ENCODE results near the gene ZC3HAV1.
"Not testable (repeated sequence)": the region's sequence is repeated elsewhere in the genome, so short reads cannot be mapped to it uniquely, and the experiment has no call there.

The ZC3HAV1 gene

GRCh38 chr7:139089118-139089517, 20.4 kb downstream of the ZC3HAV1 start:
- Mint-ChIP-seq H3K36me3 (peaks cover 88% of the 10 kb centered on the region), H3K9me3 (peaks cover 14% of the 10 kb centered on the region), H3K4me1 (peaks cover 92% of the 10 kb centered on the region), H3K4me3 (no peak overlapping the region), H3K27ac (peak overlapping the region; percentile 68), H3K27me3 (no peaks in the 10 kb centered on the region)
- CTCF ChIA-PET = no interaction called here
- no peak for DNase-seq

GRCh38 chr7:139088268-139088667, 21.3 kb downstream of the ZC3HAV1 start:
- CTCF ChIA-PET = interaction anchor here (1.7 kb wide), 1 partner anchor 13 kb away, joined by 6 read pairs; no protein-coding TSS in a partner anchor
- peak overlapping the region; percentile 44 for H3K27ac Mint-ChIP-seq
- no peak for DNase-seq
- peaks cover 88% of the 10 kb centered on the region for H3K36me3 Mint-ChIP-seq
- H3K4me3 Mint-ChIP-seq = no peak overlapping the region
- peaks cover 14% of the 10 kb centered on the region for H3K9me3 Mint-ChIP-seq
- peaks cover 91% of the 10 kb centered on the region for H3K4me1 Mint-ChIP-seq
- H3K27me3 Mint-ChIP-seq = no peaks in the 10 kb centered on the region

DNA sequence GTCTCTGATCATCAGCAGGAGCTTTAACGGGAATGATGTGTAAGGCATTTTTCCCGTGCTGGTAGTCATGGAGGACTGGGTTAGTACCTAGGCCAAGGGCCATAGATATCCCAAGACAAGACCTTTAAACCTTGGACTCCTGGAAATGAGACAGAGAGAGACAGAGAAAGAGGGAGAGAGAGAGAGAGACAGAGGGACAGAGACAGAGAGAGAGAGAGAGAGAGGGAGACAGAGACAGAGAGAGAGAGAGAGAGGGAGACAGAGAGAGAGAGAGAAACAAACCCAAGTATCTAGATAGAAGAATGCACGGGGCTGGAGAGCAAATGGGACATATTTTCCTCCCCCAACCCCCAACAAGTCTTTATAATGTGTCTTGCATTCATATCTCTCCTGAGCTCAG, 22.3 kb downstream of the ZC3HAV1 start:
- H3K27ac Mint-ChIP-seq = peak overlapping the region; percentile 74
- no peak overlapping the region for H3K4me3 Mint-ChIP-seq
- H3K27me3 Mint-ChIP-seq = no peaks in the 10 kb centered on the region
- H3K4me1 Mint-ChIP-seq = peaks cover 89% of the 10 kb centered on the region
- no peak for DNase-seq
- CTCF ChIA-PET = interaction anchor here (1.7 kb wide), 1 partner anchor 12 kb away, joined by 6 read pairs; no protein-coding TSS in a partner anchor
- H3K9me3 Mint-ChIP-seq = peaks cover 14% of the 10 kb centered on the region
- peaks cover 88% of the 10 kb centered on the region for H3K36me3 Mint-ChIP-seq

DNA sequence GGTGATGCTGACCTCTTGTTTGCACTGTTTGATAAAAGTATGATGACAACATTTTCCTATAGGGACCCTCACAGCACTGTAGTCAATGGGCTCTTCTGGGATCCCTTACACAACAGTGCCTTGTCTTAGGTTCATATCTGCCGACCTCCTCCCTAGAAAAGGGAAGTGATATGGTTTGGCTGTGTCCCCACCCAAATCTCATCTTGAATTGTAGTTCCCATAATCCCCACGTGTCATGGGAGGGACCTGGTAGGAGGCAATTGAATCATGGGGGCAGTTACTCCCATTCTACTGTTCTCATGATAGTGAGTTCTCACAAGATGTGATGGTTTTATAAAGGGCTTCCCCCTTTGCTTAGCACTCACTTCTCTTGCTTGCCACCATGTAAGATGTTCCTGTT, 23.1 kb downstream of the ZC3HAV1 start:
- peaks cover 83% of the 10 kb centered on the region for H3K36me3 Mint-ChIP-seq
- H3K4me3 Mint-ChIP-seq = no peak overlapping the region
- peak overlapping the region; percentile 69 for H3K27ac Mint-ChIP-seq
- CTCF ChIA-PET = interaction anchor here (3.1 kb wide), 1 partner anchor 11 kb away, joined by 14 read pairs; no protein-coding TSS in a partner anchor
- DNase-seq = no peak
- H3K9me3 Mint-ChIP-seq = peaks cover 14% of the 10 kb centered on the region
- peaks cover 89% of the 10 kb centered on the region for H3K4me1 Mint-ChIP-seq
- H3K27me3 Mint-ChIP-seq = no peaks in the 10 kb centered on the region

- Mint-ChIP-seq H3K9me3 (peaks cover 14% of the 10 kb centered on the region), H3K36me3 (peaks cover 91% of the 10 kb centered on the region), H3K4me1 (peaks cover 94% of the 10 kb centered on the region), H3K4me3 (no peak overlapping the region), H3K27ac (peak overlapping the region; percentile 87), H3K27me3 (no peaks in the 10 kb centered on the region)
- DNase-seq = no peak
- CTCF ChIA-PET = interaction anchor here (0.8 to 3.1 kb wide), 3 partner anchors 9 to 181 kb away, joined by 3 to 14 read pairs (median 4); no protein-coding TSS in a partner anchor
Observed at GRCh38 chr7:139084709-139085108, 24.8 kb downstream of the ZC3HAV1 start.

GRCh38 chr7:139081584-139081983, 27.9 kb downstream of the ZC3HAV1 start:
- Mint-ChIP-seq H3K9me3 (peaks cover 2% of the 10 kb centered on the region), H3K27me3 (no peaks in the 10 kb centered on the region), H3K4me3 (peak overlapping the region; percentile 55), H3K4me1 (peaks cover 95% of the 10 kb centered on the region), H3K27ac (peak overlapping the region; percentile 73), H3K36me3 (peaks cover 90% of the 10 kb centered on the region)
- DNase-seq = no peak
- CTCF ChIA-PET = interaction anchor here (1.5 to 1.8 kb wide), 2 partner anchors 10 to 51 kb away, joined by 3 to 4 read pairs; no protein-coding TSS in a partner anchor

DNA sequence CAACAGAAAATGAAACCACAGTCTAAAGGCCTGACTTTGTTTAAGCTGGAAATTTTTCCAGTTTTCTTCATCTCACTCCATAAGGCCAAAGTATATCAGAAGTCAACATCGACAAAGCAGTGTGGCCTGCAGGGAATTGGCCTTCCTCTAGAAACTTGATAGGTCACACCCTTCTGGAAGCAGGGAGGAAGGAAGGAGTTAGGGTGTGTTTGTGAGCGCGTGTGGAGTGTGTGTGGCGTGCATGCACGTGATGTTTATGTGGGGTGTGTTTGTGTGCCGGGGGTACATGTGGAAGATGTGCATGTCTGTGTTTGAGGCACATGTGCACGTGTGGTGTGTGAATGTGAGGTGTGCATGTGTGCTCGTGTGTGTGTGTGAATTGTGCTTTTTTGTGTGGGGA, 28.6 kb downstream of the ZC3HAV1 start:
- Mint-ChIP-seq H3K9me3 (no peaks in the 10 kb centered on the region), H3K4me1 (peaks cover 95% of the 10 kb centered on the region), H3K4me3 (peak overlapping the region; percentile 55), H3K27ac (peak overlapping the region; percentile 73), H3K27me3 (no peaks in the 10 kb centered on the region), H3K36me3 (peaks cover 89% of the 10 kb centered on the region)
- CTCF ChIA-PET = interaction anchor here (1.0 to 1.8 kb wide), 4 partner anchors 10 to 55 kb away, joined by 3 to 4 read pairs (median 3); no protein-coding TSS in a partner anchor
- peak; percentile 35 for DNase-seq

- Mint-ChIP-seq H3K27me3 (no peaks in the 10 kb centered on the region), H3K4me3 (no peak overlapping the region), H3K27ac (peak overlapping the region; percentile 67), H3K36me3 (peaks cover 83% of the 10 kb centered on the region), H3K4me1 (peaks cover 92% of the 10 kb centered on the region), H3K9me3 (no peaks in the 10 kb centered on the region)
- CTCF ChIA-PET = interaction anchor here (1.0 kb wide), 2 partner anchors 15 to 54 kb away, joined by 3 read pairs; no protein-coding TSS in a partner anchor
- no peak for DNase-seq
Observed at GRCh38 chr7:139079861-139080260, 29.7 kb downstream of the ZC3HAV1 start.

DNA sequence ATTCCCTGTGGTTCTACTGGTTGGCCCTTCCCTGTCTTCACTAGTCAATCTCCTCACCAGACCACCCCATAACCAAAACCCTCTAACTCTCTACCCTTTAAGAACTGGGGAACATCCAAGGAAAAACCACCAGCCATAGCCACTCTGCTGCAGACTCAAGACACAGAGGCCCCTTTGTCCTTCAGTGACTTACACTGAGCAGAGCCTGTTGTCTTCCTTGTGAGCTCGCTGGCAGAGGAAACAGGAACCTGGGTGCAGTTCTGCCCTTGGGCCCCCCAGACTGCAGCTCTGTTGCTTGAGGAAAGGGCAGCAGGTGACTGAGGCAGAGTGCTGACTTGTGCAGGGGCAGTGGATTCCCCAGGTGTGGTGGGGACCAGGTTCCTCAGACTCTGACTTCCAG, 30.6 kb downstream of the ZC3HAV1 start:
- DNase-seq = no peak
- Mint-ChIP-seq H3K27ac (peak overlapping the region; percentile 67), H3K4me1 (peaks cover 88% of the 10 kb centered on the region), H3K27me3 (no peaks in the 10 kb centered on the region), H3K4me3 (no peak overlapping the region), H3K9me3 (no peaks in the 10 kb centered on the region), H3K36me3 (peaks cover 76% of the 10 kb centered on the region)
- CTCF ChIA-PET = no interaction called here

DNA sequence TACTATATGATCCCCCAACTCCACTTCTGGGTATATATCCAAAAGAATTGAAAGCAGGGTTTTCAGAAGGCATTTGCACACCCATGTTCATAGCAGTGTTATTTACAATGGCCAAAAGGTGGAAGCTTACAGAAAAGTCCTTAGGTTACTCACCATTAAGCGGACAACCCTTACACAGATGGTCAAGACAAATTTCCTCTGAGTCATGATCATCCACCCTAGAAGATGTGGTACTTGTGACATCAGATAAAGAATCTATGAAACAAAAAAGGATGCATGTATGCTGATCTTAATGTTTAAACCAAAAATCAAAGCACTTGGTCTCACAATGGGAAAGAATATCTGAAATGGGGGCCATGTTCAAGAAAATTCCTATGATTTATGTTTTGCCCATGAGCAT, 31.1 kb downstream of the ZC3HAV1 start:
- Mint-ChIP-seq H3K9me3 (no peaks in the 10 kb centered on the region), H3K4me1 (peaks cover 89% of the 10 kb centered on the region), H3K4me3 (no peak overlapping the region), H3K36me3 (peaks cover 76% of the 10 kb centered on the region), H3K27ac (peak overlapping the region; percentile 72), H3K27me3 (no peaks in the 10 kb centered on the region)
- CTCF ChIA-PET = no interaction called here
- DNase-seq = no peak

GRCh38 chr7:139077706-139078105, 31.8 kb downstream of the ZC3HAV1 start:
- H3K9me3 Mint-ChIP-seq, DNase-seq, H3K4me3 Mint-ChIP-seq, H3K27me3 Mint-ChIP-seq: not testable (repeated sequence)
- Mint-ChIP-seq H3K4me1 (peaks cover 89% of the 10 kb centered on the region), H3K27ac (peak overlapping the region; percentile 72), H3K36me3 (peaks cover 72% of the 10 kb centered on the region)
- CTCF ChIA-PET = interaction anchor here (3.6 kb wide), 1 partner anchor 15 kb away, joined by 53 read pairs; no protein-coding TSS in a partner anchor

GRCh38 chr7:139075871-139076686, 33.4 kb downstream of the ZC3HAV1 start:
- no peaks in the 10 kb centered on the region for H3K9me3 Mint-ChIP-seq
- H3K27ac Mint-ChIP-seq = peak overlapping the region; percentile 85
- no peak overlapping the region for H3K4me3 Mint-ChIP-seq
- no peak for DNase-seq
- peaks cover 77% of the 10 kb centered on the region for H3K36me3 Mint-ChIP-seq
- peaks cover 90% of the 10 kb centered on the region for H3K4me1 Mint-ChIP-seq
- H3K27me3 Mint-ChIP-seq = no peaks in the 10 kb centered on the region
- CTCF ChIA-PET = interaction anchor here (0.6 to 3.6 kb wide), 10 partner anchors 9 to 190 kb away, joined by 3 to 53 read pairs (median 9); no protein-coding TSS in a partner anchor

GRCh38 chr7:139075031-139075652, 34.4 kb downstream of the ZC3HAV1 start:
- Mint-ChIP-seq H3K27ac (peak overlapping the region; percentile 82), H3K4me3 (peak overlapping the region; percentile 13), H3K27me3 (no peaks in the 10 kb centered on the region), H3K4me1 (peaks cover 83% of the 10 kb centered on the region), H3K9me3 (no peaks in the 10 kb centered on the region), H3K36me3 (peaks cover 70% of the 10 kb centered on the region)
- CTCF ChIA-PET = interaction anchor here (0.6 to 3.6 kb wide), 17 partner anchors 10 to 190 kb away, joined by 3 to 53 read pairs (median 5); no protein-coding TSS in a partner anchor
- DNase-seq = peak; percentile 80

- peak overlapping the region; percentile 53 for H3K4me3 Mint-ChIP-seq
- H3K4me1 Mint-ChIP-seq = peaks cover 70% of the 10 kb centered on the region
- no peaks in the 10 kb centered on the region for H3K27me3 Mint-ChIP-seq
- H3K27ac Mint-ChIP-seq = peak overlapping the region; percentile 81
- CTCF ChIA-PET = interaction anchor here (1.1 to 1.7 kb wide), 3 partner anchors 8 to 186 kb away, joined by 3 to 5 read pairs (median 5); no protein-coding TSS in a partner anchor
- H3K9me3 Mint-ChIP-seq = no peaks in the 10 kb centered on the region
- H3K36me3 Mint-ChIP-seq = peaks cover 63% of the 10 kb centered on the region
- DNase-seq = no peak
Observed at GRCh38 chr7:139072796-139073195, 36.7 kb downstream of the ZC3HAV1 start.
